HCT116 (cell line): ENCODE measurements around the gene ATP8B3. TPM values are rescaled to one million over a fixed set of nuclear protein-coding genes. Genes with fewer than 3 reads are reported as not detected.
"Not testable (repeated sequence)": the region's sequence is repeated elsewhere in the genome, so short reads cannot be mapped to it uniquely, and the experiment has no call there.

Experiments used
- ATAC-seq: fragments of 200-7000 bp; cut with Tn5 transposase; 2 replicates; pipeline ENCODE4 v1.9.1; 2020; ENCODE audit warnings: mild to moderate bottlenecking, moderate library complexity
- BruUV-seq: library from RNA; stranded (reverse); fragments of 400-500 nt; replicated peaks from 2 replicates; lab custom pipeline; 2021; lab: Mats Ljungman, UMichigan
- CTCF ChIA-PET: fragments of 300-600 bp; sonication (Branson Sonifier 250); formaldehyde crosslinking; loops from one replicate; lab custom pipeline; 2021; ENCODE audit warnings: antibody characterized with exemption; lab: Charles Lee
- POLR2A ChIA-PET: fragments of 300-600, 350-600 bp; sonication (Branson Sonifier 250); formaldehyde crosslinking; loops from one replicate; lab custom pipeline; 2021; ENCODE audit warnings: antibody characterized with exemption; lab: Charles Lee
- RAD21 ChIA-PET, 2 experiments: fragments of 300-600 bp; sonication (Branson Sonifier 250); formaldehyde crosslinking; loops; one replicate each; lab custom pipeline; 2023; ENCODE audit warnings: low total read pairs in 2 of 2; ENCODE audit not compliant: uncharacterized antibody in 2 of 2, unreplicated experiment in 2 of 2, low non-redundant PET in 1 of 2; lab: Charles Lee
- DNase-seq: peaks from one replicate; pipeline ENCODE4 v3.0.0-alpha.2; 2010; ENCODE audit warnings: low read depth, low spot score
- H2AFZ ChIP-seq: fragments of 200-600 bp; shearing (Covaris generic), sonication (generic); 2 replicates; pipeline ENCODE4 v1.6.1; 2017; ENCODE audit warnings: low read depth, mixed run types, mixed read lengths, antibody characterized with exemption, low read length; ENCODE audit not compliant: poor library complexity, severe bottlenecking
- H3K27ac ChIP-seq: 2 replicates; pipeline ENCODE4 v1.5.1; 2012; ENCODE audit warnings: low read depth, low read length
- H3K27me3 ChIP-seq: fragments of 200-600 bp; sonication (generic); 2 replicates; pipeline ENCODE4 v1.6.1; 2016; ENCODE audit warnings: mixed run types, low read length, mixed read lengths; ENCODE audit not compliant: insufficient read depth
- H3K36me3 ChIP-seq, 2 experiments: fragments of 200-500 bp in 1 of 2; fragments of 200-600 bp in 1 of 2; sonication (Bioruptor generic) in 1 of 2; sonication (generic) in 1 of 2; 2 replicates each; pipeline versions ENCODE4 v1.5.1 to v1.6.1; 2014 to 2016; ENCODE audit warnings: low read length in 2 of 2, inconsistent platforms in 1 of 2, mixed read lengths in 1 of 2, mixed run types in 1 of 2; ENCODE audit not compliant: insufficient read depth in 2 of 2, control insufficient read depth in 1 of 2
- H3K4me1 ChIP-seq, 2 experiments: fragments of 200-600 bp in 1 of 2; sonication (generic) in 1 of 2; 2 replicates each; pipeline versions ENCODE4 v1.5.1 to v1.6.1; 2012 to 2017; ENCODE audit warnings: low read length in 2 of 2, inconsistent platforms in 1 of 2, mild to moderate bottlenecking in 1 of 2, mixed read lengths in 1 of 2, mixed run types in 1 of 2, moderate library complexity in 1 of 2; ENCODE audit not compliant: insufficient read depth in 2 of 2, control insufficient read depth in 1 of 2
- H3K4me2 ChIP-seq: fragments of 200-600 bp; sonication (generic); 2 replicates; pipeline ENCODE4 v1.6.1; 2017; ENCODE audit warnings: mixed run types, low read length, mixed read lengths
- H3K4me3 ChIP-seq, 2 experiments: fragments of 200-600 bp in 1 of 2; sonication (generic) in 1 of 2; replicated peaks in 1 of 2; 2 replicates each; pipeline ENCODE4 v1.5.1; 2011 to 2016; ENCODE audit warnings: low read length in 2 of 2, control low read depth in 1 of 2, low read depth in 1 of 2, mild to moderate bottlenecking in 1 of 2, mixed read lengths in 1 of 2, mixed run types in 1 of 2
- H3K79me2 ChIP-seq: fragments of 200-600 bp; sonication (generic); 2 replicates; pipeline ENCODE4 v1.6.1; 2017; ENCODE audit warnings: mild to moderate bottlenecking, mixed run types, low read length, moderate library complexity, mixed read lengths; ENCODE audit not compliant: insufficient read depth
- H3K9ac ChIP-seq: fragments of 200-600 bp; sonication (generic); 2 replicates; pipeline ENCODE4 v1.6.1; 2016; ENCODE audit warnings: low read length, mixed read lengths
- H3K9me2 ChIP-seq: fragments of 200-600 bp; sonication (generic), shearing (Covaris generic); 2 replicates; pipeline ENCODE4 v1.6.1; 2017; ENCODE audit warnings: mixed run types, mild to moderate bottlenecking, moderate library complexity; ENCODE audit not compliant: insufficient read depth
- H3K9me3 ChIP-seq, 2 experiments: fragments of 200-500 bp in 1 of 2; fragments of 200-600 bp in 1 of 2; sonication (Bioruptor generic) in 1 of 2; sonication (generic) in 1 of 2; 2 replicates each; pipeline ENCODE4 v1.6.1; 2014 to 2017; ENCODE audit warnings: low read length in 2 of 2, mixed read lengths in 2 of 2, inconsistent platforms in 1 of 2, low read depth in 1 of 2, mild to moderate bottlenecking in 1 of 2, mixed run types in 1 of 2, moderate library complexity in 1 of 2; ENCODE audit not compliant: control insufficient read depth in 1 of 2, insufficient read depth in 1 of 2
- H4K20me1 ChIP-seq: fragments of 200-600 bp; sonication (generic), shearing (Covaris generic); 2 replicates; pipeline ENCODE4 v1.6.1; 2017; ENCODE audit warnings: mixed run types, mild to moderate bottlenecking, moderate library complexity; ENCODE audit not compliant: insufficient read depth
- CEBPB ChIP-seq: IDR thresholded peaks from 2 replicates; pipeline ENCODE4 v1.6.1; 2012; ENCODE audit warnings: low read depth
- EGR1 ChIP-seq: IDR thresholded peaks from 2 replicates; pipeline ENCODE4 v1.6.1; 2012; ENCODE audit warnings: low read depth
- EZH2 ChIP-seq: fragments of 200-600 bp; sonication (generic); IDR thresholded peaks from 2 replicates; pipeline ENCODE4 v1.6.1; 2017; ENCODE audit warnings: antibody characterized with exemption, mixed run types
- EZH2phosphoT487 ChIP-seq: fragments of 200-600 bp; IDR thresholded peaks from 2 replicates; pipeline ENCODE4 v1.6.1; 2018; ENCODE audit warnings: antibody characterized with exemption, borderline replicate concordance
- FOSL1 ChIP-seq: IDR thresholded peaks from 2 replicates; pipeline ENCODE4 v1.6.1; 2012; ENCODE audit warnings: low read depth
- JUND ChIP-seq: IDR thresholded peaks from 2 replicates; pipeline ENCODE4 v1.6.1; 2012
- POLR2AphosphoS5 ChIP-seq: IDR thresholded peaks from 2 replicates; pipeline ENCODE4 v1.6.1; 2011; ENCODE audit warnings: mild to moderate bottlenecking, low read depth, low read length, moderate library complexity
- SIN3A ChIP-seq: IDR thresholded peaks from 2 replicates; pipeline ENCODE4 v1.6.1; 2012; ENCODE audit warnings: low read depth
- SRF ChIP-seq: IDR thresholded peaks from 2 replicates; pipeline ENCODE4 v1.6.1; 2012; ENCODE audit warnings: low read depth
- ZNF274 ChIP-seq: fragments of 200-500 bp; sonication (Bioruptor generic); IDR thresholded peaks from 2 replicates; pipeline ENCODE4 v1.6.1; 2014; ENCODE audit warnings: mild to moderate bottlenecking, low read depth, low read length, inconsistent platforms
- intact Hi-C: fragments of 100-400 bp; cut with micrococcal nuclease; formaldehyde crosslinking; loops from 2 replicates; pipeline ENCODE4 v1.10.0; 2022
- total RNA-seq: library from RNA; stranded (reverse); gene quantifications from one replicate; pipeline ENCODE4 v1.2.1, GENCODE V29; 2021; ENCODE audit not compliant: unreplicated experiment

The ATP8B3 gene
- total RNA-seq, 1 experiment from 2014 or later, result 17.0 TPM

- no peaks in the 10 kb centered on the region for H3K9me2 ChIP-seq
- H3K9ac ChIP-seq, result no peak overlapping the region
- ChIA-PET RAD21 (no interaction called here), POLR2A (no interaction called here), CTCF (no interaction called here)
- no peaks in the 10 kb centered on the region; a peak in 1 of 4 replicates for H3K36me3 ChIP-seq
- H4K20me1 ChIP-seq, result no peaks in the 10 kb centered on the region
- H3K4me2 ChIP-seq, result no peak overlapping the region
- intact Hi-C loops, result no loop called here
- ATAC-seq, result no peak
- no peaks in the 10 kb centered on the region for H3K79me2 ChIP-seq
- no peak for DNase-seq
- H2AFZ ChIP-seq, result no peak overlapping the region
- H3K4me1 ChIP-seq, result peaks cover 5 to 17% of the 10 kb centered on the region in 2 experiments
- TF ChIP-seq ZNF274, result no peak
- no peak for TF ChIP-seq CEBPB
- no peak for TF ChIP-seq POLR2AphosphoS5
- TF ChIP-seq EZH2phosphoT487, result no peak
- no peak for TF ChIP-seq SIN3A
- no peak for TF ChIP-seq JUND
- no peak for TF ChIP-seq SRF
- no peak for TF ChIP-seq EGR1
- no peak for TF ChIP-seq EZH2
- TF ChIP-seq FOSL1, result no peak
- BruUV-seq, result no TSS peak
- no peak overlapping the region for H3K4me3 ChIP-seq
- no peak overlapping the region for H3K27ac ChIP-seq
- H3K27me3 ChIP-seq, result no peaks in the 10 kb centered on the region
- H3K9me3 ChIP-seq, result no peaks in the 10 kb centered on the region
Observed at GRCh38 chr19:1799695-1800342, 12.3 kb downstream of the ATP8B3 start.

DNA sequence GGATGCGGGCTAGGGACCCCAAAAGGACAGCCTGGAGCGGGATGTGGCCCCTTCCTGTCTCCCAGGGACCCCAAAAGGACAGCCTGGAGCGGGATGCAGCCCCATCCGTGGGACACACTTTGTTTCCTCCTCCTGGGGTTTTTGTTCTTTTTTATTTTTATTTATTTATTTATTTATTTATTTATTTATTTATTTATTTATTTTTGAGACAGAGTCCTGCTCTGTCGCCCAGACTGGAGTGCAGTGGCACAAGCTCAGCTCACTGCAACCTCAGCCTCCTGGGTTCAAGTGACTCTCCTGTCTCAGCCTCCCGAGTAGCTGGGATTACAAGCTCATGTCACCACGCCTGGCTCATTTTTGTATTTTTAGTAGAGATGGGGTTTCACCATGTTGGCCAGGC is 14.8 kb downstream of the ATP8B3 start:
- intact Hi-C loops, H3K79me2 ChIP-seq, ATAC-seq, BruUV-seq, DNase-seq, RAD21 ChIA-PET, H3K4me3 ChIP-seq, H3K27ac ChIP-seq, H3K9me3 ChIP-seq, H3K9me2 ChIP-seq, H4K20me1 ChIP-seq, H3K9ac ChIP-seq, H2AFZ ChIP-seq, H3K36me3 ChIP-seq, POLR2A ChIA-PET, H3K27me3 ChIP-seq, H3K4me2 ChIP-seq: not testable (repeated sequence)
- CTCF ChIA-PET, result interaction anchor here (1.0 to 3.4 kb wide), 2 partner anchors 16 to 125 kb away, joined by 3 to 29 read pairs; no protein-coding TSS in a partner anchor
- H3K4me1 ChIP-seq, result peaks cover 5 to 25% of the 10 kb centered on the region in 2 experiments
